Neuronal stem cell (in vitro differentiated cells): ENCODE data around the gene TULP4.

Experiments
- DNase-seq: peaks from one replicate; pipeline ENCODE4 v3.0.0-alpha.2; 2013; ENCODE audit warnings: low spot score
- H2AFZ ChIP-seq: one replicate; pipeline ENCODE4 v1.6.1; 2013; ENCODE audit warnings: mild to moderate bottlenecking, low read length, inconsistent platforms
- H2AK5ac ChIP-seq: 2 replicates; pipeline ENCODE4 v1.6.1; 2013; ENCODE audit warnings: low read depth, mild to moderate bottlenecking, inconsistent platforms, low read length, moderate library complexity, mixed read lengths
- H2BK120ac ChIP-seq: 2 replicates; pipeline ENCODE4 v1.6.1; 2013; ENCODE audit warnings: low read depth, mild to moderate bottlenecking, inconsistent platforms, low read length, moderate library complexity, mixed read lengths
- H2BK12ac ChIP-seq: one replicate; pipeline ENCODE4 v1.6.1; 2013; ENCODE audit warnings: low read length, inconsistent platforms
- H2BK15ac ChIP-seq: 2 replicates; pipeline ENCODE4 v1.6.1; 2013; ENCODE audit warnings: mild to moderate bottlenecking, low read length, inconsistent platforms, mixed read lengths
- H2BK5ac ChIP-seq: one replicate; pipeline ENCODE4 v1.6.1; 2013; ENCODE audit warnings: inconsistent platforms, mild to moderate bottlenecking, low read length, moderate library complexity
- H3K14ac ChIP-seq: one replicate; pipeline ENCODE4 v1.6.1; 2013; ENCODE audit warnings: low read length, inconsistent platforms
- H3K18ac ChIP-seq: 2 replicates; pipeline ENCODE4 v1.6.1; 2013; ENCODE audit warnings: low read length, inconsistent platforms
- H3K23ac ChIP-seq: 2 replicates; pipeline ENCODE4 v1.6.1; 2013; ENCODE audit warnings: low read depth, mild to moderate bottlenecking, mixed read lengths, low read length, inconsistent platforms; ENCODE audit not compliant: poor library complexity
- H3K27ac ChIP-seq: replicated peaks from 3 replicates; pipeline ENCODE4 v1.5.1; 2013; ENCODE audit warnings: low read length, inconsistent platforms
- H3K27me3 ChIP-seq, 3 experiments: 2 replicates each; pipeline ENCODE4 v1.6.1; 2013; ENCODE audit warnings: low read length in 3 of 3, mild to moderate bottlenecking in 2 of 3, inconsistent platforms in 1 of 3, low read depth in 1 of 3, mixed read lengths in 1 of 3, moderate library complexity in 1 of 3; ENCODE audit not compliant: control insufficient read depth in 3 of 3, insufficient read depth in 3 of 3
- H3K36me3 ChIP-seq, 2 donors: replicated peaks in 1 of 2; 2 replicates each; pipeline ENCODE4 v1.6.1; 2013; ENCODE audit warnings: low read length in 2 of 2; ENCODE audit not compliant: control insufficient read depth in 2 of 2, insufficient read depth in 2 of 2
- H3K4ac ChIP-seq: 2 replicates; pipeline ENCODE4 v1.6.1; 2013; ENCODE audit warnings: inconsistent platforms, mild to moderate bottlenecking, low read length, moderate library complexity
- H3K4me1 ChIP-seq, 2 donors: 1 replicate in 1 of 2; 2 replicates in 1 of 2; pipeline ENCODE4 v1.6.1; 2013; ENCODE audit warnings: low read length in 2 of 2, low read depth in 1 of 2; ENCODE audit not compliant: control insufficient read depth in 2 of 2, insufficient read depth in 1 of 2
- H3K4me2 ChIP-seq: one replicate; pipeline ENCODE4 v1.6.1; 2013; ENCODE audit warnings: mild to moderate bottlenecking, low read length, inconsistent platforms; ENCODE audit not compliant: insufficient read depth, poor library complexity, severe bottlenecking
- H3K4me3 ChIP-seq, 2 donors: 2 replicates each; pipeline ENCODE4 v1.5.1; 2013; ENCODE audit warnings: low read length in 2 of 2, mild to moderate bottlenecking in 2 of 2, inconsistent platforms in 1 of 2, moderate library complexity in 1 of 2
- H3K79me1 ChIP-seq: one replicate; pipeline ENCODE4 v1.6.1; 2013; ENCODE audit warnings: low read depth, mild to moderate bottlenecking, inconsistent platforms, low read length, moderate library complexity
- H3K9ac ChIP-seq: one replicate; pipeline ENCODE4 v1.6.1; 2013; ENCODE audit warnings: mild to moderate bottlenecking, low read depth, low read length, inconsistent platforms; ENCODE audit not compliant: poor library complexity
- H3K9me3 ChIP-seq, 2 donors: replicated peaks in 1 of 2; 2 replicates each; pipeline versions ENCODE3 to v1.6.1; 2013; ENCODE audit warnings: low read length in 2 of 2, mild to moderate bottlenecking in 2 of 2, inconsistent platforms in 1 of 2, low read depth in 1 of 2, mixed read lengths in 1 of 2, moderate library complexity in 1 of 2; ENCODE audit not compliant: control insufficient read depth in 2 of 2, insufficient read depth in 1 of 2
- H4K8ac ChIP-seq: one replicate; pipeline ENCODE4 v1.6.1; 2013; ENCODE audit warnings: low read depth, mild to moderate bottlenecking, inconsistent platforms, low read length, moderate library complexity
- H4K91ac ChIP-seq: one replicate; pipeline ENCODE4 v1.6.1; 2013; ENCODE audit warnings: low read length, low read depth, mild to moderate bottlenecking, inconsistent platforms; ENCODE audit not compliant: poor library complexity
- WGBS, 2 donors: extraction: QIAGEN DNeasy Blood & Tissue Kit; methylation state at CpG; one replicate each; pipeline ENCODE4 v1.1.7; 2013; ENCODE audit warnings: missing lambda C conversion rate in 2 of 2, mixed read lengths in 1 of 2; ENCODE audit not compliant: insufficient read length in 2 of 2, insufficient replicate concordance in 1 of 2; ENCODE audit errors: extremely low coverage in 2 of 2; 5-methylcytosine and 5-hydroxymethylcytosine counted together

The TULP4 gene

GRCh38 chr6:158536891-158537798 lies 224.9 kb downstream of the TULP4 start:
- Histone ChIP-seq H2AFZ (peak overlapping the region; percentile 99), H3K18ac (peak overlapping the region; percentile 92), H4K8ac (no peak overlapping the region), H3K9ac (peak overlapping the region; percentile 92), H3K9me3 (peaks cover 0 to 2% of the 10 kb centered on the region in 2 donors), H4K91ac (no peak overlapping the region), H2BK15ac (peak overlapping the region; percentile 89), H3K4me2 (peak overlapping the region; percentile 100), H3K4ac (no peak overlapping the region), H3K27ac (peak overlapping the region; percentile 46), H3K4me1 (peaks cover 3 to 4% of the 10 kb centered on the region in 2 donors), H3K4me3 (peak overlapping the region; percentile 83 to 96), H3K23ac (peak overlapping the region; percentile 65), H2BK5ac (no peak overlapping the region), H3K36me3 (no peaks in the 10 kb centered on the region), H2AK5ac (no peak overlapping the region), H3K79me1 (no peaks in the 10 kb centered on the region), H2BK12ac (peak overlapping the region; percentile 2), H3K14ac (peak overlapping the region; percentile 63), H3K27me3 (peaks cover 0 to 9% (median 0%) of the 10 kb centered on the region in 3 experiments), H2BK120ac (no peak overlapping the region)
- WGBS, 2 donors: no CpG with 5 or more reads among the region's 94 CpGs
- peak; percentile 71 for DNase-seq

- Histone ChIP-seq H3K27ac (no peak overlapping the region), H3K79me1 (no peaks in the 10 kb centered on the region), H4K8ac (no peak overlapping the region), H3K4ac (no peak overlapping the region), H2BK5ac (no peak overlapping the region), H3K9ac (no peak overlapping the region), H3K14ac (no peak overlapping the region), H2AFZ (no peak overlapping the region), H3K18ac (no peak overlapping the region), H3K23ac (peak overlapping the region; percentile 47), H2BK12ac (no peak overlapping the region), H2BK120ac (no peak overlapping the region), H3K4me3 (no peak overlapping the region), H3K36me3 (no peaks in the 10 kb centered on the region), H3K27me3 (peaks cover 0 to 9% (median 0%) of the 10 kb centered on the region in 3 experiments), H3K9me3 (peaks cover 0 to 2% of the 10 kb centered on the region in 2 donors), H2BK15ac (no peak overlapping the region), H2AK5ac (no peak overlapping the region), H4K91ac (no peak overlapping the region), H3K4me2 (no peak overlapping the region), H3K4me1 (peaks cover 3 to 4% of the 10 kb centered on the region in 2 donors)
- DNase-seq: no peak
- no CpG with 5 or more reads among the region's 2 CpGs for WGBS, 2 donors
Measured at GRCh38 chr6:158538741-158539140, 226.5 kb downstream of the TULP4 start.

DNA sequence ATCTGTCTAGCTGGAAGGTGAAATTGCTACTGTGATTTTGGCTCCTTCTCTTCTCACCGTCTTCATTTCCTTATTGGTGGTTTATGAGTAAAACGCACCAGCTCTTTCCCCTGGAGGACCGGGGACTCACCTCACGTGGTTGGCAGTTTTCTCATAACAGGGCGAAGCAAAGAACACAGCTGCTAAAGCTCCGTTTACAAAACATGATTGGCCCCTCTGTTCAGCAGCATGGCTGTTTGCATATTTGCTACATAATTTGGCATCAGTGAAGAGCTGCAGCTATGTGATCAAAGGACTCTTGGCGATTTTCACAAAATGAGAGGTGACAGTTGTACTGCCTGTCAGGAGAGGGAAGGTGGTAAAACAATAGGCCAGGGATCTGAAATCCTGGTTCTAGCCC lies 227.1 kb downstream of the TULP4 start:
- H3K36me3 ChIP-seq: no peaks in the 10 kb centered on the region
- H2BK15ac ChIP-seq: no peak overlapping the region
- WGBS, 2 donors: no CpG with 5 or more reads among the region's 7 CpGs
- no peak overlapping the region for H3K14ac ChIP-seq
- H3K4me3 ChIP-seq: no peak overlapping the region
- H3K79me1 ChIP-seq: no peaks in the 10 kb centered on the region
- H3K18ac ChIP-seq: no peak overlapping the region
- peaks cover 4 to 5% of the 10 kb centered on the region in 2 donors for H3K4me1 ChIP-seq
- no peak overlapping the region for H2BK120ac ChIP-seq
- no peak overlapping the region for H2BK5ac ChIP-seq
- peaks cover 0 to 2% of the 10 kb centered on the region in 2 donors for H3K9me3 ChIP-seq
- no peak overlapping the region for H2BK12ac ChIP-seq
- no peak for DNase-seq
- no peak overlapping the region for H3K27ac ChIP-seq
- H4K91ac ChIP-seq: no peak overlapping the region
- H3K4me2 ChIP-seq: no peak overlapping the region
- no peak overlapping the region for H3K23ac ChIP-seq
- no peak overlapping the region for H2AFZ ChIP-seq
- peaks cover 0 to 9% (median 0%) of the 10 kb centered on the region in 3 experiments for H3K27me3 ChIP-seq
- no peak overlapping the region for H3K9ac ChIP-seq
- H4K8ac ChIP-seq: no peak overlapping the region
- no peak overlapping the region for H3K4ac ChIP-seq
- no peak overlapping the region for H2AK5ac ChIP-seq

DNA sequence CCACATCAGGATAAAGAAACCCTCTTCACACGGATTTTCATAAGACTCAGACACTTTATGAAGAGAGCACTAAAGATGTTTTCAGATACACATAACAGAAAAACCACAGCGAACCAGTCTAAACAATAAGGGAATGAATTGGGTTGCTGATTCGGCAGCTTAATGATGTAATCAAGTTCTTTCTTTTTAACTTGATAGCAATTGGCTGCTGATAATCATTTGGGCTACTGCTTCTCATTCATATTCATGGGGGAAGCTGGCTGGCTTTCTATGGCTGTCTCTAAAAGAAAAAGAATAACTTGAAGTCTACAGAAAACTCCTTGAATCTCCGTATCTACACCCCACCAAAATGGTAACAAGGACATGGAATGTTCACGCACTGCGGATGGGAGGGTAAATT lies 227.6 kb downstream of the TULP4 start:
- H3K27me3 ChIP-seq: peaks cover 0 to 9% (median 0%) of the 10 kb centered on the region in 3 experiments
- peaks cover 0 to 2% of the 10 kb centered on the region in 2 donors for H3K9me3 ChIP-seq
- no peak overlapping the region for H3K9ac ChIP-seq
- no peak for DNase-seq
- no peak overlapping the region for H4K8ac ChIP-seq
- H3K14ac ChIP-seq: no peak overlapping the region
- no CpG with 5 or more reads among the region's 6 CpGs for WGBS, 2 donors
- H2BK12ac ChIP-seq: no peak overlapping the region
- H3K4me1 ChIP-seq: peaks cover 4 to 5% of the 10 kb centered on the region in 2 donors
- no peak overlapping the region for H3K4ac ChIP-seq
- no peak overlapping the region for H2AK5ac ChIP-seq
- no peaks in the 10 kb centered on the region for H3K79me1 ChIP-seq
- H2BK5ac ChIP-seq: no peak overlapping the region
- H3K4me2 ChIP-seq: no peak overlapping the region
- no peak overlapping the region for H4K91ac ChIP-seq
- no peak overlapping the region for H3K18ac ChIP-seq
- no peaks in the 10 kb centered on the region for H3K36me3 ChIP-seq
- no peak overlapping the region for H2AFZ ChIP-seq
- no peak overlapping the region for H3K27ac ChIP-seq
- no peak overlapping the region for H2BK15ac ChIP-seq
- H3K4me3 ChIP-seq: no peak overlapping the region
- H3K23ac ChIP-seq: no peak overlapping the region
- H2BK120ac ChIP-seq: no peak overlapping the region
